ENCODE results near the gene SLC6A3. TPM values are rescaled to one million over a fixed set of nuclear protein-coding genes. Genes with fewer than 3 reads are reported as not detected.
A peak's percentile ranks its signal among the peaks of the same experiment; 100 is the strongest.

SLC6A3 gene
- total and polyA plus RNA-seq, 2 of the 13 experiments (the other 11 are each of a cell fraction or from before 2014, with no cell fraction given) = 0.01 TPM; not detected in 1

GRCh38 chr5:1358726-1359025 is 86.6 kb downstream of the SLC6A3 start:
- no peaks in the 10 kb centered on the region for H3K9me3 ChIP-seq (ENCODE audit: low read length)
- no peaks in the 10 kb centered on the region for H3K79me2 ChIP-seq (ENCODE audit: insufficient read depth, low read length)
- no peak for ATAC-seq
- no peak overlapping the region for H2AFZ ChIP-seq (ENCODE audit: low read length)
- H3K4me2 ChIP-seq (ENCODE audit: low read depth, low read length) = no peak overlapping the region
- peaks cover 19 to 74% of the 10 kb centered on the region in 2 experiments for H3K27me3 ChIP-seq (ENCODE audit: control insufficient read depth in 1 of 2, insufficient read depth in 2 of 2, low read length in 2 of 2)
- H3K4me1 ChIP-seq (ENCODE audit: insufficient read depth, low read length) = no peaks in the 10 kb centered on the region
- FAIRE-seq = no peak
- POLR2A ChIA-PET = no interaction called here
- TF ChIP-seq ZFP90 (CRISPR knock-in tag; IDR thresholded peaks at IDR 0.05; ENCODE audit: borderline replicate concordance) (no peak), MNT (IDR thresholded peaks at IDR 0.05) (peak; percentile 86)
- no peak overlapping the region for H3K27ac ChIP-seq (ENCODE audit: extremely low read length, insufficient read depth, low read length)
- no CpG with 5 or more reads among the region's 10 CpGs for WGBS (ENCODE audit: low lambda C conversion rate)
- no peak overlapping the region for H3K9ac ChIP-seq (ENCODE audit: insufficient read depth, low read depth, low read length)
- in situ Hi-C loops (cut with HindIII; ENCODE audit: extremely low pct_ligation_motif_present, low pct_unique_long_range_greater_than_20kb) (no loop called here), intact Hi-C loops (cut with micrococcal nuclease; ENCODE audit: unreplicated experiment) (no loop called here)
- H3K4me3 ChIP-seq (replicated peaks in 1 of 3; ENCODE audit: insufficient read depth in 1 of 3, low read depth in 2 of 3, low read length in 3 of 3) = no peak overlapping the region
- no TSS peak for BruUV-seq (replicated peaks)
- no peaks in the 10 kb centered on the region for H4K20me1 ChIP-seq (ENCODE audit: insufficient read depth, low read length)
- no peak for DNase-seq (ENCODE audit: low spot score)
- no peaks in the 10 kb centered on the region for H3K36me3 ChIP-seq (replicated peaks in 1 of 2; ENCODE audit: control insufficient read depth in 1 of 2, insufficient read depth in 2 of 2, low read length in 2 of 2)
- CTCF ChIA-PET (ENCODE audit: low intra/inter-chr PET ratio, low total read pairs) = no interaction called here

- Histone ChIP-seq H3K4me3 (replicated peaks in 1 of 3; ENCODE audit: insufficient read depth in 1 of 3, low read depth in 2 of 3, low read length in 3 of 3) (no peak overlapping the region), H4K20me1 (ENCODE audit: insufficient read depth, low read length) (no peaks in the 10 kb centered on the region), H3K9me3 (ENCODE audit: low read length) (no peaks in the 10 kb centered on the region), H3K9ac (ENCODE audit: insufficient read depth, low read depth, low read length) (no peak overlapping the region), H2AFZ (ENCODE audit: low read length) (no peak overlapping the region), H3K27ac (ENCODE audit: extremely low read length, insufficient read depth, low read length) (no peak overlapping the region), H3K4me2 (ENCODE audit: low read depth, low read length) (no peak overlapping the region), H3K79me2 (ENCODE audit: insufficient read depth, low read length) (no peaks in the 10 kb centered on the region), H3K27me3 (ENCODE audit: control insufficient read depth in 1 of 2, insufficient read depth in 2 of 2, low read length in 2 of 2) (peaks cover 19 to 70% of the 10 kb centered on the region in 2 experiments), H3K36me3 (replicated peaks in 1 of 2; ENCODE audit: control insufficient read depth in 1 of 2, insufficient read depth in 2 of 2, low read length in 2 of 2) (no peaks in the 10 kb centered on the region), H3K4me1 (ENCODE audit: insufficient read depth, low read length) (no peaks in the 10 kb centered on the region)
- intact Hi-C loops (cut with micrococcal nuclease; ENCODE audit: unreplicated experiment) = no loop called here
- no TSS peak for BruUV-seq (replicated peaks)
- no peak for FAIRE-seq
- no peak; the same call in 2 of the 3 replicates for ATAC-seq
- POLR2A ChIA-PET = no interaction called here
- in situ Hi-C loops (cut with HindIII; ENCODE audit: extremely low pct_ligation_motif_present, low pct_unique_long_range_greater_than_20kb) = no loop called here
- TF ChIP-seq FOSL2 (CRISPR knock-in tag; IDR thresholded peaks at IDR 0.05) (no peak), MEF2D (CRISPR knock-in tag; IDR thresholded peaks at IDR 0.05) (no peak)
- 54% methylated on average over 15 of the region's 25 CpGs for WGBS (ENCODE audit: low lambda C conversion rate)
- DNase-seq (ENCODE audit: low spot score) = no peak
- CTCF ChIA-PET (ENCODE audit: low intra/inter-chr PET ratio, low total read pairs) = no interaction called here
Observed at GRCh38 chr5:1357946-1358725, 87.1 kb downstream of the SLC6A3 start.
